Activated B cell treated with CpG ODN at 0.5 μM for 24 hours (primary cell): ENCODE data around the gene SLC16A4. TPM values are rescaled to one million over a fixed set of nuclear protein-coding genes. Genes with fewer than 3 reads are reported as not detected.

Experiments
- ATAC-seq: fragments of 200-7000 bp; cut with Tn5 transposase; one replicate; pipeline ENCODE4 v1.10.0; 2021; ENCODE audit warnings: low read depth, mild to moderate bottlenecking, moderate library complexity
- CTCF ChIA-PET: fragments of 350-600 bp; sonication (Branson Sonifier 250); formaldehyde crosslinking; loops from one replicate; lab custom pipeline; 2021; ENCODE audit warnings: antibody characterized with exemption; lab: Charles Lee
- POLR2A ChIA-PET: fragments of 350-600 bp; sonication (Branson Sonifier 250); formaldehyde crosslinking; loops from one replicate; lab custom pipeline; 2021; ENCODE audit warnings: antibody characterized with exemption; lab: Charles Lee
- DNase-seq: peaks from one replicate; pipeline ENCODE4 v3.0.0; 2022
- H3K27ac Mint-ChIP-seq: one replicate; pipeline ENCODE4 v1.8.0; 2020; ENCODE audit warnings: mixed read lengths
- H3K27me3 Mint-ChIP-seq: one replicate; pipeline ENCODE4 v1.8.0; 2021; ENCODE audit warnings: mixed read lengths
- H3K36me3 Mint-ChIP-seq: one replicate; pipeline ENCODE4 v1.8.0; 2021; ENCODE audit warnings: low read depth, mixed read lengths
- H3K4me1 Mint-ChIP-seq: one replicate; pipeline ENCODE4 v1.8.0; 2021; ENCODE audit warnings: mixed read lengths
- H3K4me3 Mint-ChIP-seq: one replicate; pipeline ENCODE4 v1.8.0; 2020; ENCODE audit warnings: mild to moderate bottlenecking, mixed read lengths
- H3K9me3 Mint-ChIP-seq: one replicate; pipeline ENCODE4 v1.8.0; 2020; ENCODE audit warnings: mixed read lengths
- intact Hi-C: fragments of 100-400 bp; cut with micrococcal nuclease; formaldehyde crosslinking; loops from one replicate; pipeline ENCODE4 v1.15.1; 2024
- total RNA-seq: library from RNA; stranded (reverse); gene quantifications from 2 replicates; pipeline ENCODE4 v1.2.3, GENCODE V29; 2022
- TF ChIP-seq, protein P1 (sequence below): fragments of 200-600 bp; IDR thresholded peaks from one replicate; pipeline ENCODE4 v1.8.0; 2022; ENCODE audit warnings: antibody characterized with exemption, mild to moderate bottlenecking

SLC16A4 gene
- total RNA-seq, 1 donor from 2014 or later = 0.89 TPM

- ATAC-seq (no peak), DNase-seq (no peak)
- TF ChIP-seq, protein P1, sequence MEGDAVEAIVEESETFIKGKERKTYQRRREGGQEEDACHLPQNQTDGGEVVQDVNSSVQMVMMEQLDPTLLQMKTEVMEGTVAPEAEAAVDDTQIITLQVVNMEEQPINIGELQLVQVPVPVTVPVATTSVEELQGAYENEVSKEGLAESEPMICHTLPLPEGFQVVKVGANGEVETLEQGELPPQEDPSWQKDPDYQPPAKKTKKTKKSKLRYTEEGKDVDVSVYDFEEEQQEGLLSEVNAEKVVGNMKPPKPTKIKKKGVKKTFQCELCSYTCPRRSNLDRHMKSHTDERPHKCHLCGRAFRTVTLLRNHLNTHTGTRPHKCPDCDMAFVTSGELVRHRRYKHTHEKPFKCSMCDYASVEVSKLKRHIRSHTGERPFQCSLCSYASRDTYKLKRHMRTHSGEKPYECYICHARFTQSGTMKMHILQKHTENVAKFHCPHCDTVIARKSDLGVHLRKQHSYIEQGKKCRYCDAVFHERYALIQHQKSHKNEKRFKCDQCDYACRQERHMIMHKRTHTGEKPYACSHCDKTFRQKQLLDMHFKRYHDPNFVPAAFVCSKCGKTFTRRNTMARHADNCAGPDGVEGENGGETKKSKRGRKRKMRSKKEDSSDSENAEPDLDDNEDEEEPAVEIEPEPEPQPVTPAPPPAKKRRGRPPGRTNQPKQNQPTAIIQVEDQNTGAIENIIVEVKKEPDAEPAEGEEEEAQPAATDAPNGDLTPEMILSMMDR = no peak
- Mint-ChIP-seq H3K9me3 (no peaks in the 10 kb centered on the region), H3K4me3 (no peak overlapping the region), H3K27ac (no peak overlapping the region), H3K4me1 (no peaks in the 10 kb centered on the region), H3K27me3 (no peaks in the 10 kb centered on the region), H3K36me3 (no peaks in the 10 kb centered on the region)
- ChIA-PET POLR2A (interaction anchor here (0.6 to 0.8 kb wide), 2 partner anchors 10 to 199 kb away, joined by 3 read pairs; no protein-coding TSS in a partner anchor), CTCF (interaction anchor here (1.4 kb wide), 1 partner anchor 132 kb away, joined by 3 read pairs; no protein-coding TSS in a partner anchor)
- intact Hi-C loops = no loop called here
Measured at GRCh38 chr1:110328700-110329099, 62.1 kb downstream of the SLC16A4 start.

- no peak for ATAC-seq
- ChIA-PET POLR2A (interaction anchor here (0.6 to 0.8 kb wide), 3 partner anchors 9 to 204 kb away, joined by 3 read pairs; no protein-coding TSS in a partner anchor), CTCF (interaction anchor here (1.4 kb wide), 1 partner anchor 132 kb away, joined by 3 read pairs; no protein-coding TSS in a partner anchor)
- no peaks in the 10 kb centered on the region for H3K27me3 Mint-ChIP-seq
- no peak overlapping the region for H3K27ac Mint-ChIP-seq
- H3K4me3 Mint-ChIP-seq = no peak overlapping the region
- no peak for DNase-seq
- H3K4me1 Mint-ChIP-seq = no peaks in the 10 kb centered on the region
- intact Hi-C loops = no loop called here
- H3K36me3 Mint-ChIP-seq = no peaks in the 10 kb centered on the region
- TF ChIP-seq, protein P1 = no peak
- no peaks in the 10 kb centered on the region for H3K9me3 Mint-ChIP-seq
Measured at GRCh38 chr1:110328274-110328673, 62.6 kb downstream of the SLC16A4 start.

- POLR2A ChIA-PET = no interaction called here
- intact Hi-C loops = no loop called here
- H3K4me1 Mint-ChIP-seq = no peaks in the 10 kb centered on the region
- no peak overlapping the region for H3K27ac Mint-ChIP-seq
- TF ChIP-seq, protein P1 = no peak
- H3K27me3 Mint-ChIP-seq = no peaks in the 10 kb centered on the region
- no peaks in the 10 kb centered on the region for H3K9me3 Mint-ChIP-seq
- ATAC-seq = no peak
- no peaks in the 10 kb centered on the region for H3K36me3 Mint-ChIP-seq
- DNase-seq = no peak
- CTCF ChIA-PET = interaction anchor here (1.2 kb wide), 1 partner anchor 124 kb away, joined by 4 read pairs; no protein-coding TSS in a partner anchor
- H3K4me3 Mint-ChIP-seq = no peak overlapping the region
Measured at GRCh38 chr1:110326826-110327225, 64.0 kb downstream of the SLC16A4 start.

- ATAC-seq (no peak), DNase-seq (no peak)
- no peak overlapping the region for H3K4me3 Mint-ChIP-seq
- H3K27me3 Mint-ChIP-seq = no peaks in the 10 kb centered on the region
- no peaks in the 10 kb centered on the region for H3K36me3 Mint-ChIP-seq
- CTCF ChIA-PET = no interaction called here
- POLR2A ChIA-PET = no interaction called here
- H3K27ac Mint-ChIP-seq = no peak overlapping the region
- TF ChIP-seq, protein P1 = no peak
- H3K9me3 Mint-ChIP-seq = no peaks in the 10 kb centered on the region
- no peaks in the 10 kb centered on the region for H3K4me1 Mint-ChIP-seq
- intact Hi-C loops = no loop called here
Measured at GRCh38 chr1:110324667-110325066, 66.2 kb downstream of the SLC16A4 start.

DNA sequence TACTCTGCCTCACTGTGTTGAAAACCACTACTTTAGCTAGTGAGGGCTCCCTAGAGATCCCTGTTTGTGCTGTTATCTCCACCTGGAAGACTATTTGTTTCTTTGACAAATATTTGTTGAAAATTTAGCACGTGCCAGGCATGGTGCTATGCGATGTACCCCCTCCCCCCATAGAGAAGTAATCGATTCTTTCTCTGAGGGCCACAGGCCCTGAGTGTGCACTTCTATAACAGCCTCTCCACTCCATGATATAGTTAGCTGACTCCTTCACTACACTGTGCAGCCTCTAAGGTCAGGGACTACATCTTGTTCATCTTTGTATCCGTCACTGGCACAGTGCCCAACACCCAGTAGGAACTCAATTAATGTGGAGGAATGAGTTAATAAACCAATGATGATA lies 69.0 kb downstream of the SLC16A4 start:
- TF ChIP-seq, protein P1 = no peak
- CTCF ChIA-PET = interaction anchor here (0.9 to 1.8 kb wide), 3 partner anchors 114 to 138 kb away, joined by 3 to 4 read pairs (median 4); no protein-coding TSS in a partner anchor

More for the DNA sequence above, 69.0 kb downstream of the SLC16A4 start:
- H3K4me1 Mint-ChIP-seq = no peaks in the 10 kb centered on the region
- H3K4me3 Mint-ChIP-seq = no peak overlapping the region
- no peaks in the 10 kb centered on the region for H3K36me3 Mint-ChIP-seq
- ATAC-seq (no peak), DNase-seq (no peak)
- H3K27ac Mint-ChIP-seq = no peak overlapping the region
- POLR2A ChIA-PET = no interaction called here
- no peaks in the 10 kb centered on the region for H3K27me3 Mint-ChIP-seq
- no peaks in the 10 kb centered on the region for H3K9me3 Mint-ChIP-seq
- intact Hi-C loops = no loop called here
